Measurements from ENCODE around the gene SLC4A7. TPM values are rescaled to one million over a fixed set of nuclear protein-coding genes. Genes with fewer than 3 reads are reported as not detected.

SLC4A7 gene
- total RNA-seq, 1 experiment from 2014 or later: 28.1 TPM

DNA sequence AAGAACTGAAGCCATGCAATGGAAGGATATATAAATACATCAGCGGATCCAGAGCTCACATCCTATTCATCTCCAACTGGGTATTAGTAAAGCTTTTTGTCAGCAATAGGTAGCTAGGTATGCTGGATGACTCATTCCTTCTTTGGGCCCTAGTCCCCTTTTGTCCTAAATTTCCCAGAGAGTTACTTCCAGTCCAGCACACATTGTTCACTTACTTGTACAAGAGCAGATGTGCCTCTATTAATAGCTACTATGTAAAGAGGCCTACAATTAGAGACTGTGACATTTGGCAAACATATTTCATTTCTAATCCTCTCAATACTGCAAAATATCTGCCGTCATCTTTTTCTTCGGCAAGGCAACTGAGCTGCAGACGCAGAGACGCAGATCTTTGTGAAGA lies 1.7 kb upstream of the SLC4A7 start:
- H3K36me3 ChIP-seq (ENCODE audit: low read depth): no peaks in the 10 kb centered on the region
- peaks cover 13% of the 10 kb centered on the region; the same call in 1 of the 2 replicates for H3F3A ChIP-seq (ENCODE audit: insufficient read depth, low read depth)
- H3K9me3 ChIP-seq (ENCODE audit: insufficient read depth, low read depth): no peaks in the 10 kb centered on the region
- TF ChIP-seq EZH2 (IDR thresholded peaks at IDR 0.05; ENCODE audit: low read depth): no peak
- TF ChIP-seq CTCF (conservative IDR thresholded peaks at IDR 0.05): no peak
- peak overlapping the region; percentile 70 for H3K4me2 ChIP-seq
- POLR2A ChIA-PET (ENCODE audit: unreplicated experiment): no interaction called here
- H3K27me3 ChIP-seq (ENCODE audit: insufficient read depth, low read depth): no peaks in the 10 kb centered on the region
- H3K4me3 ChIP-seq: no peak overlapping the region
- peaks cover 28% of the 10 kb centered on the region for H3K79me2 ChIP-seq (ENCODE audit: low read depth)
- H4K20me1 ChIP-seq (ENCODE audit: insufficient read depth): no peaks in the 10 kb centered on the region; the same call in 1 of the 2 replicates
- no peaks in the 10 kb centered on the region for H3K9me2 ChIP-seq (ENCODE audit: insufficient read depth)
- peaks cover 33% of the 10 kb centered on the region for H3K4me1 ChIP-seq (replicated peaks; ENCODE audit: insufficient read depth)
- DNase-seq: peak in 1 of 2 experiments; percentile 82
- BruUV-seq (replicated peaks): no TSS peak
- CTCF ChIA-PET: interaction anchor here (0.6 kb wide), 1 partner anchor 196 kb away, joined by 9 read pairs; no protein-coding TSS in a partner anchor
- no peak overlapping the region for H2AFZ ChIP-seq
- no peak overlapping the region for H3K27ac ChIP-seq
- intact Hi-C loops (cut with micrococcal nuclease; ENCODE audit: unreplicated experiment): no loop called here

GRCh38 chr3:27483117-27484014 lies 818 bp downstream of the SLC4A7 start:
- Histone ChIP-seq H3F3A (ENCODE audit: insufficient read depth, low read depth) (peaks cover 13% of the 10 kb centered on the region; the same call in 1 of the 2 replicates), H3K9me3 (ENCODE audit: insufficient read depth, low read depth) (no peaks in the 10 kb centered on the region), H3K27ac (peak overlapping the region; percentile 71), H3K9me2 (ENCODE audit: insufficient read depth) (no peaks in the 10 kb centered on the region), H3K4me3 (peak overlapping the region; percentile 77), H3K4me2 (peak overlapping the region; percentile 91), H3K27me3 (ENCODE audit: insufficient read depth, low read depth) (no peaks in the 10 kb centered on the region), H3K4me1 (replicated peaks; ENCODE audit: insufficient read depth) (peaks cover 38% of the 10 kb centered on the region), H3K79me2 (ENCODE audit: low read depth) (peaks cover 53% of the 10 kb centered on the region), H2AFZ (peak overlapping the region; percentile 88), H4K20me1 (ENCODE audit: insufficient read depth) (no peaks in the 10 kb centered on the region; the same call in 1 of the 2 replicates), H3K36me3 (ENCODE audit: low read depth) (no peaks in the 10 kb centered on the region)
- intact Hi-C loops (cut with micrococcal nuclease; ENCODE audit: unreplicated experiment): loop anchor here (1.0 to 5.0 kb wide), 4 partner anchors 51 to 759 kb away; partner anchors contain the start of gene CMC1
- POLR2A ChIA-PET (ENCODE audit: unreplicated experiment): interaction anchor here (1.0 kb wide), 1 partner anchor 52 kb away, joined by 3 read pairs; no protein-coding TSS in a partner anchor
- TSS peak; percentile 46 for BruUV-seq (replicated peaks)
- TF ChIP-seq CTCF (conservative IDR thresholded peaks at IDR 0.05): no peak
- TF ChIP-seq EZH2 (IDR thresholded peaks at IDR 0.05; ENCODE audit: low read depth): no peak
- CTCF ChIA-PET: no interaction called here
- peak; percentile 49 to 60 for DNase-seq

DNA sequence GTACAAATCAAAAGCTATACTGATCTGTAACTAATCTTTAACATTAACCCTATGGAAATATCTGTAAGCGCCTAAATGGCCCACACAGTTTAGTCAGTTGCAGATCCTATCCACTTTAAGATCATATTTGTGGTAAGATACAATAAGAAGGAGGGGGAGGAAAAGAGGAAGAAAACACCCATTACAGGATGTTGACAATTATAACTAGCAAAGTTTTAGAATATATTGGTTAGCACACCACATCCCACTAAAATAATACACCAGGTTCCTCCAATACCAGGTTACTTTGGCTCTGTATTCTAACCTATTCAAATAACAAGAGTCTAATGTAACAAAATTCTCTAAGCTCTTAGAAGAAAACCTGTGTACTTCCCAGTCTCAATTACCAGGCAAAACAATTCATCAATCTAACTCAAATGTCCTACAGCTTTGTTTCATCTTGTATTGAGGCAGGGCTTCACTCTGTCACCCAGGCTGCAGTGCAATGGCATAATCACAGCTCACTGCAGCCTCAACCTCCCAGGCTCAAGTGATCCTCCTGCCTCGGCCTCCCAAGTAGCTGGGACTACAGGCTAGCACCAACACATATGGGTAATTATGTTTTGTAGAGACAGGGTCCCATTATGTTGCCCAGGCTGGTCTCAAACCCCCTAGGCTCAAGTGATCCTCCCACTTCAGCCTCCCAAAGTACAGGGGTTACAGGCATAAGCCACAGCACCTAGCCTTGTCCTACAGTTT lies 4.2 kb downstream of the SLC4A7 start:
- POLR2A ChIA-PET (ENCODE audit: unreplicated experiment): no interaction called here
- intact Hi-C loops (cut with micrococcal nuclease; ENCODE audit: unreplicated experiment): loop anchor here (5.0 kb wide), 1 partner anchor 762 kb away; the partner anchor contains the start of gene CMC1

More for the DNA sequence above, 4.2 kb downstream of the SLC4A7 start:
- peaks cover 8% of the 10 kb centered on the region; the same call in 1 of the 2 replicates for H3F3A ChIP-seq (ENCODE audit: insufficient read depth, low read depth)
- TSS peak; percentile 4 for BruUV-seq (replicated peaks)
- DNase-seq: no peak
- H3K27me3 ChIP-seq (ENCODE audit: insufficient read depth, low read depth): no peaks in the 10 kb centered on the region
- H4K20me1 ChIP-seq (ENCODE audit: insufficient read depth): peaks cover 5% of the 10 kb centered on the region
- peaks cover 23% of the 10 kb centered on the region for H3K4me1 ChIP-seq (replicated peaks; ENCODE audit: insufficient read depth)
- H3K27ac ChIP-seq: no peak overlapping the region
- CTCF ChIA-PET: no interaction called here
- H3K79me2 ChIP-seq (ENCODE audit: low read depth): peaks cover 87% of the 10 kb centered on the region
- peak overlapping the region; percentile 13; the same call in 1 of the 2 replicates for H3K4me2 ChIP-seq
- no peak for TF ChIP-seq CTCF (conservative IDR thresholded peaks at IDR 0.05)
- TF ChIP-seq EZH2 (IDR thresholded peaks at IDR 0.05; ENCODE audit: low read depth): no peak
- no peaks in the 10 kb centered on the region for H3K9me2 ChIP-seq (ENCODE audit: insufficient read depth)
- H3K9me3 ChIP-seq (ENCODE audit: insufficient read depth, low read depth): peaks cover 8% of the 10 kb centered on the region; the same call in 1 of the 2 replicates
- H3K36me3 ChIP-seq (ENCODE audit: low read depth): 0 out of 2 replicates have a peak, but pooled peaks cover 14% of the 10 kb centered on the region
- no peak overlapping the region for H3K4me3 ChIP-seq
- no peak overlapping the region for H2AFZ ChIP-seq

Measured in PC-9 (cell line).